Activated CD4-positive, alpha-beta T cell treated with anti-CD3 and anti-CD28 coated beads, Interleukin-2, amount 50 U/mL, for 1 hour (primary cell): ENCODE results near the gene ABCC8.

Source experiments
- DNase-seq: peaks from one replicate; pipeline ENCODE4 v3.0.0-alpha.2; 2020

Gene ABCC8

GRCh38 chr11:17476317-17477083 is at the start of gene ABCC8:
Gene ABCC8, minus strand, starts transcription at chr11:17476845. Its CDS starts 69 bp downstream, at chr11:17476776.
- no peak for DNase-seq

- DNase-seq, result no peak
These were observed 49.7 kb upstream of the ABCC8 start for GRCh38 chr11:17526326-17526725.

GRCh38 chr11:17525570-17525969 is 48.9 kb upstream of the ABCC8 start:
- no peak for DNase-seq

GRCh38 chr11:17524221-17524620 is 47.6 kb upstream of the ABCC8 start:
- DNase-seq, result no peak

GRCh38 chr11:17522655-17523054 is 46.0 kb upstream of the ABCC8 start:
- DNase-seq, result no peak

- no peak for DNase-seq
These were observed 44.7 kb upstream of the ABCC8 start for GRCh38 chr11:17521106-17521900.

GRCh38 chr11:17519061-17519885 is 42.6 kb upstream of the ABCC8 start:
- DNase-seq, result no peak

- DNase-seq, result no peak
These were observed 41.7 kb upstream of the ABCC8 start for GRCh38 chr11:17518366-17518765.

GRCh38 chr11:17517186-17517585 is 40.5 kb upstream of the ABCC8 start:
- no peak for DNase-seq

GRCh38 chr11:17516551-17517150 is 40.0 kb upstream of the ABCC8 start:
- no peak for DNase-seq

GRCh38 chr11:17515443-17516176 is 39.0 kb upstream of the ABCC8 start:
- no peak for DNase-seq

- DNase-seq, result no peak
These were observed 37.8 kb upstream of the ABCC8 start for GRCh38 chr11:17514476-17514875.

GRCh38 chr11:17513853-17514252 is 37.2 kb upstream of the ABCC8 start:
- no peak for DNase-seq

GRCh38 chr11:17512101-17512500 is 35.5 kb upstream of the ABCC8 start:
- DNase-seq, result no peak

GRCh38 chr11:17511571-17511970 is 34.9 kb upstream of the ABCC8 start:
- DNase-seq, result no peak

- no peak for DNase-seq
These were observed 34.0 kb upstream of the ABCC8 start for GRCh38 chr11:17510507-17511206.

- no peak for DNase-seq
These were observed 32.1 kb upstream of the ABCC8 start for GRCh38 chr11:17508791-17509190.

- no peak for DNase-seq
These were observed 31.7 kb upstream of the ABCC8 start for GRCh38 chr11:17508306-17508705.

- DNase-seq, result no peak
These were observed 31.1 kb upstream of the ABCC8 start for GRCh38 chr11:17507773-17508172.

- no peak for DNase-seq
These were observed 30.3 kb upstream of the ABCC8 start for GRCh38 chr11:17506942-17507341.

- no peak for DNase-seq
These were observed 29.7 kb upstream of the ABCC8 start for GRCh38 chr11:17506314-17506713.

GRCh38 chr11:17505146-17505545 is 28.5 kb upstream of the ABCC8 start:
- no peak for DNase-seq
